Placental epithelial cell (primary cell): ENCODE results near the gene IFT74. TPM values are rescaled to one million over a fixed set of nuclear protein-coding genes. Genes with fewer than 3 reads are reported as not detected.

Source experiments
- total RNA-seq: library from RNA; depleted of rRNA; stranded (reverse); fragments of >200 nt; gene quantifications from 2 replicates; pipeline ENCODE4 v1.2.3, GENCODE V29; 2012

Gene IFT74
- total RNA-seq = 12.6 and 13.3 TPM in 2 replicates

DNA sequence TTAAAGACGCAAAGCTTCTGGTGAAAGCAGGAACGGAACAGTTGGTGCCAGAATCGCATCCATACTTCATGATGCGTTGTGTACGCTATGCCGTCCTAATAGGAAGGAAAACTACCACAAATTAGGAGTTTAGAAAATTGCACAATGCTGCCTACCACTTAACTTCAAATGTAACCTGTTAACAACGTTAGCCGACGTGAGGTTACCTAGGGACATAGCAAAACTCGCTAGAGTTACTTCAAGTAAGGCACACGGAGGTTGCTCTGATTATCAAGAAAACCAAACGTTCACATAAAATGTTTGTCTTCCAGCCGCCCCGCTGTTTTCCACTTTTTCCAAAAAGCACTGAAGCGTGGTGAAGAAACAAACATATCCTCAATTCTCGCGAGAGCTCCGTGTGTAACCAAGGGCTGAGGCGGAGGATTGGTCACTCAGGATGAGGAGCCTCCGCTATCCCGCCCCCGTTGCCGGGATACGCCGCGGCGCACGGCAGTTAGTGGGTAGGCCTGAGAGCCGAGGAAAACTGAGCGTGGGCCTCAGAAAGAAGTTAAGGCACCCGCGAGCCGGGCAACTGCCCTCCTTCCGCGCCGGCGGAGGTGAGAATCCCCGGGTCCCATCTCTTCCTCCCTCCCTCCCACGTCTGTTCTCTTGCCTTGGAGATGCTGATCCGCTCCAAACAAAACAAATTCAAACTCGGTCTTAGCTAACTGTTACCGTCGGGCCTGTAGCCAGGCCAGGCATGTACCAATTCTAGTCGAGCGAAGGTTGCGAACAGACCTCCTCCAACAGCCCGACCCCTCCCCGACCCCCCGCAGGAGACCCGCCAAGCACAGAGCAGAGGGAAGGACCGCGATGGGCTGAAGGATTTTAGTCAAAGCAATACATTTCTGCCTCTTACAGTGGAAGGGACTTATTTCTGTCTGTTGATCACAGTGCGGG is at the start of gene IFT74:
Gene IFT74, plus strand, starts transcription at position 492 of the 939 bp plus-strand sequence. CDS start 5,556 bp downstream, outside the sequence.

GRCh38 chr9:26946753-26947727 is 9.2 kb upstream of the IFT74 start, which contains the start of gene PLAA:
PLAA (minus strand) TSS chr9:26947242; CDS start chr9:26947045, 197 bp downstream.

DNA sequence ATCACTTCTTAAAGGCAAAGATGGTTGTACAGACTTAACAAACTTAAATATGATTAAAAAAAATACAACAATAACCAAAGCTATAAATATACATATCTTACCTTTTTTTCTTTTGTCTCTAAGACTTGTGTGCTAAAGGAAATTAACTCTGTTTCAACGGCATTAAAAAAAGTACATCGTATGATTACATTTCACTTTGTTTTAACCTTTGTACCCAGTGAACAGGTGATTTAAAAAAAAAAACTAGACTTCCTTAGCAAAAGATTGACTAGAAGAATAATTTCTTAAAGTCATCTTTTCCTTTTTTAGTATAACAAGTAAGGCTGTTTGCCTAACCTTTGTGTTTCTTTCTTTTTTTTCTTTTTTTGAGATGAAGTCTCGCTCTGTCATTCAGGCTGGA is 49.3 kb downstream of the IFT74 start, which contains the start of gene LRRC19:
Gene LRRC19, minus strand, starts transcription at position 182 of the 400 bp plus-strand sequence. CDS start 5,978 bp downstream, outside the sequence.

GRCh38 chr9:27108981-27109541 is 152.8 kb downstream of the IFT74 start, which contains the start of gene TEK:
TEK (plus strand) TSS chr9:27109225; CDS start chr9:27109591, 366 bp downstream.

Other genes starting within 250 kb of the IFT74 start
- gene CAAP1, start 63.6 kb upstream of the IFT74 start, total RNA-seq = 14.9 and 16.8 TPM in 2 replicates
- 26.7 and 37.6 TPM in 2 replicates for gene PLAA, start 9.2 kb upstream of the IFT74 start, total RNA-seq
- gene LRRC19, start 49.3 kb downstream of the IFT74 start, total RNA-seq = under 0.01 TPM in 1 of 2 replicates, not detected in the other
- 2.4 and 3.9 TPM in 2 replicates for gene TEK, start 152.8 kb downstream of the IFT74 start, total RNA-seq